ENCODE results near the gene ASB13.
"Not testable (repeated sequence)": the region's sequence is repeated elsewhere in the genome, so short reads cannot be mapped to it uniquely, and the experiment has no call there.

Gene ASB13

GRCh38 chr10:5595095-5595494, 71.3 kb downstream of the ASB13 start:
- no peak for TF ChIP-seq CTCF (IDR thresholded peaks at IDR 0.05; ENCODE audit: control insufficient read depth, insufficient read depth, low read depth, low read length, missing control alignments)
- H3K4me3 ChIP-seq (ENCODE audit: control insufficient read depth, low read depth, low read length): peak overlapping the region; percentile 34; the same call in 1 of the 2 replicates
- no peak for DNase-seq (ENCODE audit: low read depth)

GRCh38 chr10:5594271-5595049, 71.9 kb downstream of the ASB13 start:
- no peak overlapping the region for H3K4me3 ChIP-seq (ENCODE audit: control insufficient read depth, low read depth, low read length)
- TF ChIP-seq CTCF (IDR thresholded peaks at IDR 0.05; ENCODE audit: control insufficient read depth, insufficient read depth, low read depth, low read length, missing control alignments): no peak
- no peak for DNase-seq (ENCODE audit: low read depth)

GRCh38 chr10:5593347-5593746, 73.0 kb downstream of the ASB13 start:
- not testable (repeated sequence) for H3K4me3 ChIP-seq (ENCODE audit: control insufficient read depth, low read depth, low read length); DNase-seq (ENCODE audit: low read depth)

GRCh38 chr10:5592070-5592469, 74.3 kb downstream of the ASB13 start:
- no peak overlapping the region for H3K4me3 ChIP-seq (ENCODE audit: control insufficient read depth, low read depth, low read length)
- DNase-seq (ENCODE audit: low read depth): no peak
- no peak for TF ChIP-seq CTCF (IDR thresholded peaks at IDR 0.05; ENCODE audit: control insufficient read depth, insufficient read depth, low read depth, low read length, missing control alignments)

- no peak for DNase-seq (ENCODE audit: low read depth)
- no peak overlapping the region for H3K4me3 ChIP-seq (ENCODE audit: control insufficient read depth, low read depth, low read length)
- no peak for TF ChIP-seq CTCF (IDR thresholded peaks at IDR 0.05; ENCODE audit: control insufficient read depth, insufficient read depth, low read depth, low read length, missing control alignments)
These were observed 75.0 kb downstream of the ASB13 start for GRCh38 chr10:5591336-5591824.

- TF ChIP-seq CTCF (IDR thresholded peaks at IDR 0.05; ENCODE audit: control insufficient read depth, insufficient read depth, low read depth, low read length, missing control alignments): no peak
- DNase-seq (ENCODE audit: low read depth): no peak
These were observed 75.6 kb downstream of the ASB13 start for GRCh38 chr10:5590816-5591215.

GRCh38 chr10:5589661-5590511, 76.5 kb downstream of the ASB13 start:
- peak; percentile 58 for TF ChIP-seq CTCF (IDR thresholded peaks at IDR 0.05; ENCODE audit: control insufficient read depth, insufficient read depth, low read depth, low read length, missing control alignments)
- no peak overlapping the region for H3K4me3 ChIP-seq (ENCODE audit: control insufficient read depth, low read depth, low read length)
- no peak for DNase-seq (ENCODE audit: low read depth)

More at GRCh38 chr10:5590816-5591215, 75.6 kb downstream of the ASB13 start:
- no peak overlapping the region for H3K4me3 ChIP-seq (ENCODE audit: control insufficient read depth, low read depth, low read length)

Measured in AG09309 (cell line).